ENCODE measurements around the gene NUCB1.
A peak's percentile ranks its signal among the peaks of the same experiment; 100 is the strongest.

NUCB1 gene

DNA sequence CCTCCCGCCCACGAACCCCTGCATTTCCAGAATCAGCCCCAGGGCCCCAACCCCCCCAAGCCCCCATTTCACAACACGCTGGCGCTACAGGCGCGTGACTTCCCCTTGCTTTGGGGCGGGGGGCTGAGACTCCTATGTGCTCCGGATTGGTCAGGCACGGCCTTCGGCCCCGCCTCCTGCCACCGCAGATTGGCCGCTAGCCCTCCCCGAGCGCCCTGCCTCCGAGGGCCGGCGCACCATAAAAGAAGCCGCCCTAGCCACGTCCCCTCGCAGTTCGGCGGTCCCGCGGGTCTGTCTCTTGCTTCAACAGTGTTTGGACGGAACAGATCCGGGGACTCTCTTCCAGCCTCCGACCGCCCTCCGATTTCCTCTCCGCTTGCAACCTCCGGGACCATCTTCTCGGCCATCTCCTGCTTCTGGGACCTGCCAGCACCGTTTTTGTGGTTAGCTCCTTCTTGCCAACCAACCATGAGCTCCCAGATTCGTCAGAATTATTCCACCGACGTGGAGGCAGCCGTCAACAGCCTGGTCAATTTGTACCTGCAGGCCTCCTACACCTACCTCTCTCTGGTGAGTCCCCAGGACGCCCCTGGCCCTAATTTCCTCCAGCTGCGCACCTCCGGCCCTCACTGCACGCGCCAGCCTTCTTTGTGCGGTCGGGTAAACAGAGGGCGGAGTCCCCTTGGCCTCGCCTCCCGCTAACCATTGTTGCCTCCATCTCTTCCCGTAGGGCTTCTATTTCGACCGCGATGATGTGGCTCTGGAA is 65.1 kb downstream of the NUCB1 start, which contains the start of gene FTL:
TSS of gene FTL (plus strand) at position 270 of the 766 bp plus-strand sequence. CDS start at position 469, 199 bp downstream.
- TF ChIP-seq MAX (IDR thresholded peaks at IDR 0.05; ENCODE audit: low read depth, low read length) (peak; percentile 77), CTCF (IDR thresholded peaks at IDR 0.05; ENCODE audit: low read depth, low read length) (no peak), POLR2A (IDR thresholded peaks at IDR 0.05; ENCODE audit: extremely low read depth, insufficient read length) (peak; percentile 99), MYC (IDR thresholded peaks at IDR 0.05; ENCODE audit: low read depth, low read length) (peak; percentile 69)
- peak within 1 kb of the TSS; percentile 97 for H3K4me3 ChIP-seq (ENCODE audit: low read depth, low read length)
- DNase-seq (ENCODE audit: low read depth), result peak; percentile 97

DNA sequence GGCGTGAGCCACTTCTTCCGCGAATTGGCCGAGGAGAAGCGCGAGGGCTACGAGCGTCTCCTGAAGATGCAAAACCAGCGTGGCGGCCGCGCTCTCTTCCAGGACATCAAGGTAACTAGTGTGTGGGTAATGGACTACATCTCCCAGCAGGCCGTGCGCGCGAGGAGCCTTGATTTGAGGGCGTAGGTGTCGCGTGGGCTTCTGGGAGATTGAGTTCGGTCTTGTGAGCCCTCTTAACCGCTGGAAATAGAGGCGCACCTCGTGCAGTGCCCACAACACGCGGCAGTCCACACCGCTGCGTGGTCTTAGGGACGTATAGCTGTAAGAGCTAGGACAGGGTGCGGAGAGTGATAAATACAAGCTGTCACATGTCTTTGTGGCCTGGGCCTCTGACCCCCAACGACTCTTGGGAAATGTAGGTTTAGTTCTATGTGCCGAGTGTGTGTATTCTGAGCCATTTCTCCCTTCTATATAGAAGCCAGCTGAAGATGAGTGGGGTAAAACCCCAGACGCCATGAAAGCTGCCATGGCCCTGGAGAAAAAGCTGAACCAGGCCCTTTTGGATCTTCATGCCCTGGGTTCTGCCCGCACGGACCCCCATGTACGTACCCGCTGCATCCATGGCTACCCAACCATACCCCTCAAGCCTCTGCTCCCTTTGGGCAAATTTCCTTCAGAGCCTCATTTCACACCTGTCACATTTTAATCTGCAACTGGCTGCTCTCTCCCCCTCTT is 65.9 kb downstream of the NUCB1 start:
- peak; percentile 88 for DNase-seq (ENCODE audit: low read depth)
- no peak for TF ChIP-seq CTCF (IDR thresholded peaks at IDR 0.05; ENCODE audit: low read depth, low read length)
- no peak for TF ChIP-seq POLR2A (IDR thresholded peaks at IDR 0.05; ENCODE audit: extremely low read depth, insufficient read length)
- peak; percentile 79 for TF ChIP-seq MYC (IDR thresholded peaks at IDR 0.05; ENCODE audit: low read depth, low read length)
- peak; percentile 82 for TF ChIP-seq MAX (IDR thresholded peaks at IDR 0.05; ENCODE audit: low read depth, low read length)
- peak overlapping the region; percentile 97 for H3K4me3 ChIP-seq (ENCODE audit: low read depth, low read length)

- peak; percentile 39 for DNase-seq (ENCODE audit: low read depth)
- peak overlapping the region; percentile 97 for H3K4me3 ChIP-seq (ENCODE audit: low read depth, low read length)
- TF ChIP-seq CTCF (IDR thresholded peaks at IDR 0.05; ENCODE audit: low read depth, low read length), result no peak
- TF ChIP-seq MYC (IDR thresholded peaks at IDR 0.05; ENCODE audit: low read depth, low read length), result no peak
- peak; percentile 10 for TF ChIP-seq POLR2A (IDR thresholded peaks at IDR 0.05; ENCODE audit: extremely low read depth, insufficient read length)
Measured at GRCh38 chr19:48966541-48967345, 66.6 kb downstream of the NUCB1 start.

- H3K4me3 ChIP-seq (ENCODE audit: low read depth, low read length), result no peak overlapping the region
- DNase-seq (ENCODE audit: low read depth), result peak; percentile 55
- TF ChIP-seq MYC (IDR thresholded peaks at IDR 0.05; ENCODE audit: low read depth, low read length), result no peak
- no peak for TF ChIP-seq MAX (IDR thresholded peaks at IDR 0.05; ENCODE audit: low read depth, low read length)
- TF ChIP-seq POLR2A (IDR thresholded peaks at IDR 0.05; ENCODE audit: extremely low read depth, insufficient read length), result peak; percentile 2
Measured at GRCh38 chr19:48967346-48968178, 67.5 kb downstream of the NUCB1 start.

GRCh38 chr19:48968179-48968661 is 68.1 kb downstream of the NUCB1 start:
- TF ChIP-seq MAX (IDR thresholded peaks at IDR 0.05; ENCODE audit: low read depth, low read length), result no peak
- no peak for TF ChIP-seq CTCF (IDR thresholded peaks at IDR 0.05; ENCODE audit: low read depth, low read length)
- TF ChIP-seq MYC (IDR thresholded peaks at IDR 0.05; ENCODE audit: low read depth, low read length), result no peak
- no peak for TF ChIP-seq POLR2A (IDR thresholded peaks at IDR 0.05; ENCODE audit: extremely low read depth, insufficient read length)
- H3K4me3 ChIP-seq (ENCODE audit: low read depth, low read length), result no peak overlapping the region
- DNase-seq (ENCODE audit: low read depth), result no peak
